ENCODE data around the gene AOC2. TPM values are rescaled to one million over a fixed set of nuclear protein-coding genes. Genes with fewer than 3 reads are reported as not detected.

AOC2 gene
- total RNA-seq, 4 donors from 2014 or later = 0.70 to 2.3 (median 1.6) TPM; not detected in 1

DNA sequence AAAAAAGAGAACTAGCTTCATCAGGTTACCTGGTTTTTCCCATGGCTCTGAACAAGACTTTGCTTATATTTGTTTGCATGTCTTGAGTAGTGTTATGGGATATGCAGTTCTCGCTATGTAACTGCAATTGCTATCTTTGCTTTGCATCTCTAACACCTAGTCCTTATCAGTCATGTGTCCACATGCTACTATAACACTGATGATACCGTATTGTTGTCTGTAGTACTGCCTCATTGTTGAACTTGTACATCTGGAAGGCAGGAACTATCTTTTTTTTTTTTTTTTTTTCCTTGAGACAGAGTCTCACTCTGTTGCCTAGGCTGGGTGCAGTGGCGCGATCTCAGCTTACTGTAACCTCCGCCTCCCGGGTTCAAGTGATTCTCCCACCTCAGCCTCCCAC lies 8.6 kb upstream of the AOC2 start:
- Histone ChIP-seq H3K9me3 (no peaks in the 10 kb centered on the region), H3K4me3 (no peak overlapping the region), H3K36me3 (peaks cover 0 to 57% (median 0%) of the 10 kb centered on the region in 3 donors), H3K4me1 (peaks cover 0 to 18% (median 3%) of the 10 kb centered on the region in 4 donors), H3K27me3 (no peaks in the 10 kb centered on the region), H3K27ac (no peak overlapping the region)
- peak in 1 of 3 donors; percentile 24 for DNase-seq
- TF ChIP-seq POLR2A (IDR thresholded peaks at IDR 0.05) = no peak
- TF ChIP-seq, protein P1, sequence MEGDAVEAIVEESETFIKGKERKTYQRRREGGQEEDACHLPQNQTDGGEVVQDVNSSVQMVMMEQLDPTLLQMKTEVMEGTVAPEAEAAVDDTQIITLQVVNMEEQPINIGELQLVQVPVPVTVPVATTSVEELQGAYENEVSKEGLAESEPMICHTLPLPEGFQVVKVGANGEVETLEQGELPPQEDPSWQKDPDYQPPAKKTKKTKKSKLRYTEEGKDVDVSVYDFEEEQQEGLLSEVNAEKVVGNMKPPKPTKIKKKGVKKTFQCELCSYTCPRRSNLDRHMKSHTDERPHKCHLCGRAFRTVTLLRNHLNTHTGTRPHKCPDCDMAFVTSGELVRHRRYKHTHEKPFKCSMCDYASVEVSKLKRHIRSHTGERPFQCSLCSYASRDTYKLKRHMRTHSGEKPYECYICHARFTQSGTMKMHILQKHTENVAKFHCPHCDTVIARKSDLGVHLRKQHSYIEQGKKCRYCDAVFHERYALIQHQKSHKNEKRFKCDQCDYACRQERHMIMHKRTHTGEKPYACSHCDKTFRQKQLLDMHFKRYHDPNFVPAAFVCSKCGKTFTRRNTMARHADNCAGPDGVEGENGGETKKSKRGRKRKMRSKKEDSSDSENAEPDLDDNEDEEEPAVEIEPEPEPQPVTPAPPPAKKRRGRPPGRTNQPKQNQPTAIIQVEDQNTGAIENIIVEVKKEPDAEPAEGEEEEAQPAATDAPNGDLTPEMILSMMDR (IDR thresholded peaks at IDR 0.05) = no peak

DNA sequence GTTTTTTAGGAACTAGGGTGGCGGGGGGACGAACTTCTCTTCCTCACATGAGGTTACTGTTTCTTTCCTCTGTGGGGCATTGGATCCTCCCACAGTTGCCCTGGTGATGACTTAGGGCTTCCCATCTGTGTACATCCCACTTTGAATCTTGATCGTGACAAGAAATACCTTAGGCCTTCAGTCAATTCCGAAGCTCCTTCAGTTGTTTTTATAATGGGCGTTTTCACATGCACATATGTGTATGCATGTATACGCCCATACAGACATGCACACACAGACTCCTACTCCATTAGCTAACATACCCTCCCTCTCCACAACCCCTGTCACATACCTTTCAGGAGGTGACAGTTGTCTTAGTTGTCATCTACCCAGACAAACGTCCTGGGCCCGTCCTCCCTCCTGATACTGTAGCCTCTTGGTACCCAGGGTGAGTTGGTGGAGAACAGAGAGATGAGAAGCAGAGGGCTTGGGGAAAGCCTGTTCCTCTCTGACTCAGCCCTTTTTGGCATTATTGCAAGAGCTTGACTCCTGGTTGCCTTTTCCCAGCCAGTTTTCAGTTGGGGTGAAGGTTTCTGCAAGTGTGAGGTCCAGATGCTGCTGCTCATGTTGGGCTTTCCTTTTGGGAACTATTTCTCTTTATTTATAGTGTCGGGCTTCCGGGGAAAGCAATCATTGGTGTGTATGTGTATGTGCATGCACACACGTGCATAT lies 2.2 kb upstream of the AOC2 start:
- DNase-seq = peak in 1 of 3 donors; percentile 15
- TF ChIP-seq, protein P1 (IDR thresholded peaks at IDR 0.05) = no peak
- TF ChIP-seq POLR2A (IDR thresholded peaks at IDR 0.05) = no peak
- H3K36me3 ChIP-seq = peaks cover 0 to 81% (median 0%) of the 10 kb centered on the region in 3 donors
- no peaks in the 10 kb centered on the region for H3K9me3 ChIP-seq
- no peak overlapping the region for H3K27ac ChIP-seq
- no peaks in the 10 kb centered on the region for H3K27me3 ChIP-seq
- H3K4me3 ChIP-seq = no peak overlapping the region
- no peaks in the 10 kb centered on the region for H3K4me1 ChIP-seq

DNA sequence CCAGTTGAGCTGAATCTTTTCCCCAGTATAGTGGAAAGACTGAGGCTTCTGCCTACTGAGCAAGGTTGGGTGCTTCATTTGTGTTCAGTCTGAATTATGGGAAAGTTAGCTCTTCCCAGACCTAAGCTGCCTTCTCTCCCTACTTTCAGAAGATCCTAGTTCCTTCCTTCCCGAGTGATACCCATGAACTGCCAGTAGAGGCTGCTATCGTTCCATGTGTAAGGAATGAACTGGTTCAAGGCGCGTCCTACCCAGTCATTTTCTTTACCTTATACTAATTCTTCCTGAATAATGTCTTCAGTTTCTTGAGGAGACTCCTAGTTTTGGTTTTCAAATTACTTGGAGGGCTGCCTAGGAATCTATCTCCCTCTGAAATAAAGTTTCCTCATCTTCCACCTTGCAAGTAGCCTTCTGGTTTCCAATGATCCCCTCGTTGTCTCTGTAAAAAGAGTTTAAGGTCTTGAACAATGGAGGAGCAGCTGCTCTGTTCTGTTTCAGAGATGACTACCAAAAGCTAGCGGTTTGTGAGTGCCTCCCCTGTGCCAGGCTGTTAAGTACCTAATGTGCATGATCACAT lies 934 bp upstream of the AOC2 start:
- Histone ChIP-seq H3K36me3 (peaks cover 0 to 68% (median 0%) of the 10 kb centered on the region in 3 donors), H3K4me1 (no peaks in the 10 kb centered on the region), H3K27ac (no peak overlapping the region), H3K27me3 (no peaks in the 10 kb centered on the region), H3K4me3 (no peak overlapping the region), H3K9me3 (no peaks in the 10 kb centered on the region)
- DNase-seq = peak in 1 of 3 donors; percentile 74
- TF ChIP-seq POLR2A (IDR thresholded peaks at IDR 0.05) = no peak
- TF ChIP-seq, protein P1 (IDR thresholded peaks at IDR 0.05) = peak; percentile 55 to 99 (median 87)

DNA sequence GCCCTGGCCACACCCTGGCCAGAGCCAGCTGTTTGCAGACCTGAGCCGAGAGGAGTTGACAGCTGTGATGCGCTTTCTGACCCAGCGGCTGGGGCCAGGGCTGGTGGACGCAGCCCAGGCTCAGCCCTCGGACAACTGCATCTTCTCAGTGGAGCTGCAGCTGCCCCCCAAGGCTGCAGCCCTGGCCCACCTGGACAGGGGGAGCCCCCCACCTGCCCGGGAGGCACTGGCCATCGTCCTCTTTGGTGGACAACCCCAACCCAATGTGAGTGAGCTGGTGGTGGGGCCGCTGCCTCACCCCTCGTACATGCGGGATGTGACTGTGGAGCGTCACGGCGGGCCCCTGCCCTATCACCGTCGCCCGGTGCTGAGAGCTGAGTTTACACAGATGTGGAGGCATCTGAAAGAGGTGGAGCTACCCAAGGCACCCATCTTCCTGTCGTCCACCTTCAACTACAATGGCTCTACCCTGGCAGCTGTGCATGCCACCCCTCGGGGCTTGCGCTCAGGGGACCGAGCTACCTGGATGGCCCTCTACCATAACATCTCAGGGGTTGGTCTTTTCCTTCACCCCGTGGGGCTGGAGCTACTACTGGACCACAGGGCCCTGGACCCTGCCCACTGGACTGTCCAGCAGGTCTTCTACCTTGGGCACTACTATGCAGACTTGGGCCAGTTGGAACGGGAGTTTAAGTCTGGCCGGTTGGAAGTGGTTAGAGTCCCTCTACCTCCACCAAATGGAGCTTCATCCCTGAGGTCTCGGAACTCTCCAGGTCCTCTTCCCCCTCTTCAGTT lies 578 bp downstream of the AOC2 start:
- H3K4me3 ChIP-seq = no peak overlapping the region
- peaks cover 0 to 53% (median 0%) of the 10 kb centered on the region in 3 donors for H3K36me3 ChIP-seq
- H3K9me3 ChIP-seq = no peaks in the 10 kb centered on the region
- TF ChIP-seq, protein P1 (IDR thresholded peaks at IDR 0.05) = no peak
- TF ChIP-seq POLR2A (IDR thresholded peaks at IDR 0.05) = no peak
- no peaks in the 10 kb centered on the region for H3K27me3 ChIP-seq
- peaks cover 0 to 13% (median 0%) of the 10 kb centered on the region in 4 donors for H3K4me1 ChIP-seq
- H3K27ac ChIP-seq = no peak overlapping the region
- peak in 1 of 3 donors; percentile 38 for DNase-seq

DNA sequence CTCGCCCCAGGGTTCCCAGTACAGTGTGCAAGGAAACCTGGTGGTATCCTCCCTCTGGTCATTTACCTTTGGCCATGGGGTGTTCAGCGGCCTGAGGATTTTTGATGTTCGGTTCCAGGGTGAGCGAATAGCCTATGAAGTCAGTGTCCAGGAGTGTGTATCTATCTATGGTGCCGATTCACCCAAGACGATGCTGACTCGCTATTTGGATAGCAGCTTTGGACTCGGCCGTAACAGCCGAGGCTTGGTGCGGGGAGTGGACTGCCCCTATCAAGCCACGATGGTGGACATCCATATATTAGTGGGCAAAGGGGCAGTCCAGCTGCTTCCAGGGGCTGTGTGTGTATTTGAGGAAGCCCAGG lies 1.2 kb downstream of the AOC2 start:
- no peak for TF ChIP-seq POLR2A (IDR thresholded peaks at IDR 0.05)
- TF ChIP-seq, protein P1 (IDR thresholded peaks at IDR 0.05) = no peak

More for the DNA sequence above, 1.2 kb downstream of the AOC2 start:
- H3K4me3 ChIP-seq = no peak overlapping the region
- H3K36me3 ChIP-seq = peaks cover 0 to 47% (median 0%) of the 10 kb centered on the region in 3 donors
- H3K27me3 ChIP-seq = no peaks in the 10 kb centered on the region
- no peak overlapping the region for H3K27ac ChIP-seq
- DNase-seq = peak in 1 of 3 donors; percentile 38
- H3K9me3 ChIP-seq = no peaks in the 10 kb centered on the region
- H3K4me1 ChIP-seq = peaks cover 0 to 18% (median 0%) of the 10 kb centered on the region in 4 donors
